Smooth muscle cell (in vitro differentiated cells): ENCODE measurements around the gene CDK5RAP3. TPM values are rescaled to one million over a fixed set of nuclear protein-coding genes. Genes with fewer than 3 reads are reported as not detected.

Experiments used
- DNase-seq: peaks from one replicate; lab custom pipeline; 2025; ENCODE audit not compliant: unreplicated experiment; lab: John Stamatoyannopoulos, UW
- H2AFZ ChIP-seq: fragments of 200-600 bp; sonication (generic); 2 replicates; pipeline ENCODE4 v1.6.0; 2016; ENCODE audit warnings: antibody characterized with exemption, low read depth, mild to moderate bottlenecking
- H3F3A ChIP-seq: fragments of 200-600 bp; sonication (generic); 2 replicates; pipeline ENCODE4 v1.6.0; 2017; ENCODE audit warnings: antibody characterized with exemption, low read depth
- H3K27ac ChIP-seq: fragments of 200-600 bp; sonication (generic); 2 replicates; pipeline ENCODE4 v1.5.1; 2016; ENCODE audit warnings: low read depth, mild to moderate bottlenecking
- H3K27me3 ChIP-seq: fragments of 200-600 bp; sonication (generic); 2 replicates; pipeline ENCODE4 v1.6.1; 2016; ENCODE audit warnings: low read depth, mild to moderate bottlenecking
- H3K36me3 ChIP-seq: fragments of 200-600 bp; sonication (generic); 2 replicates; pipeline ENCODE4 v1.5.1; 2016; ENCODE audit warnings: low read depth
- H3K4me1 ChIP-seq: fragments of 200-600 bp; sonication (generic); 2 replicates; pipeline ENCODE4 v1.5.1; 2016; ENCODE audit warnings: low read depth
- H3K4me2 ChIP-seq: fragments of 200-600 bp; sonication (generic); 2 replicates; pipeline ENCODE4 v1.6.0; 2016; ENCODE audit warnings: mild to moderate bottlenecking
- H3K4me3 ChIP-seq: fragments of 200-600 bp; sonication (generic); 2 replicates; pipeline ENCODE4 v1.5.1; 2016; ENCODE audit warnings: mild to moderate bottlenecking
- H3K79me2 ChIP-seq: fragments of 200-600 bp; sonication (generic); 2 replicates; pipeline ENCODE4 v1.6.0; 2016; ENCODE audit warnings: low read depth, mild to moderate bottlenecking
- H3K9ac ChIP-seq: fragments of 200-600 bp; sonication (generic); 2 replicates; pipeline ENCODE4 v1.6.0; 2016; ENCODE audit warnings: low read depth
- H3K9me3 ChIP-seq: fragments of 200-600 bp; sonication (generic); replicated peaks from 2 replicates; pipeline ENCODE4 v1.5.1; 2016; ENCODE audit warnings: low read depth
- H4K20me1 ChIP-seq: fragments of 200-600 bp; sonication (generic); 2 replicates; pipeline ENCODE4 v1.6.0; 2016; ENCODE audit warnings: low read depth
- WGBS: methylation state at CpG from one replicate; pipeline ENCODE4 v1.1.7; 2016; ENCODE audit warnings: low lambda C conversion rate; 5-methylcytosine and 5-hydroxymethylcytosine counted together
- polyA plus RNA-seq: library from polyadenylated mRNA; unstranded; fragments of >200 nt; fragmentation: Nextera tagmentation; extraction: Ambion mirVana; gene quantifications from 2 replicates; pipeline ENCODE4 v1.2.1, GENCODE V29; 2016
- total RNA-seq: library from RNA; depleted of rRNA; stranded (reverse); fragments of >200 nt; gene quantifications from 2 replicates; pipeline ENCODE4 v1.2.3, GENCODE V29; 2014
- TF ChIP-seq, protein P1 (sequence below): fragments of 200-600 bp; sonication (generic); IDR thresholded peaks from 2 replicates; pipeline ENCODE4 v1.5.1; 2017; ENCODE audit warnings: borderline replicate concordance, mild to moderate bottlenecking, antibody characterized with exemption; ENCODE audit not compliant: insufficient read depth, poor library complexity, severe bottlenecking

CDK5RAP3 gene
- total and polyA plus RNA-seq, 2 experiments from 2014 or later = 79.6 to 119 TPM

- DNase-seq = no peak
- peak overlapping the region; percentile 32 for H3K4me3 ChIP-seq
- H3K36me3 ChIP-seq = no peaks in the 10 kb centered on the region
- H2AFZ ChIP-seq = peak overlapping the region; percentile 56
- TF ChIP-seq, protein P1, sequence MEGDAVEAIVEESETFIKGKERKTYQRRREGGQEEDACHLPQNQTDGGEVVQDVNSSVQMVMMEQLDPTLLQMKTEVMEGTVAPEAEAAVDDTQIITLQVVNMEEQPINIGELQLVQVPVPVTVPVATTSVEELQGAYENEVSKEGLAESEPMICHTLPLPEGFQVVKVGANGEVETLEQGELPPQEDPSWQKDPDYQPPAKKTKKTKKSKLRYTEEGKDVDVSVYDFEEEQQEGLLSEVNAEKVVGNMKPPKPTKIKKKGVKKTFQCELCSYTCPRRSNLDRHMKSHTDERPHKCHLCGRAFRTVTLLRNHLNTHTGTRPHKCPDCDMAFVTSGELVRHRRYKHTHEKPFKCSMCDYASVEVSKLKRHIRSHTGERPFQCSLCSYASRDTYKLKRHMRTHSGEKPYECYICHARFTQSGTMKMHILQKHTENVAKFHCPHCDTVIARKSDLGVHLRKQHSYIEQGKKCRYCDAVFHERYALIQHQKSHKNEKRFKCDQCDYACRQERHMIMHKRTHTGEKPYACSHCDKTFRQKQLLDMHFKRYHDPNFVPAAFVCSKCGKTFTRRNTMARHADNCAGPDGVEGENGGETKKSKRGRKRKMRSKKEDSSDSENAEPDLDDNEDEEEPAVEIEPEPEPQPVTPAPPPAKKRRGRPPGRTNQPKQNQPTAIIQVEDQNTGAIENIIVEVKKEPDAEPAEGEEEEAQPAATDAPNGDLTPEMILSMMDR = no peak
- 61% methylated on average over 15 of the region's 15 CpGs for WGBS
- no peaks in the 10 kb centered on the region for H4K20me1 ChIP-seq
- H3K4me1 ChIP-seq = peaks cover 9% of the 10 kb centered on the region
- H3K9me3 ChIP-seq = no peaks in the 10 kb centered on the region
- H3K4me2 ChIP-seq = peak overlapping the region; percentile 79
- no peak overlapping the region for H3K27ac ChIP-seq
- no peaks in the 10 kb centered on the region for H3K27me3 ChIP-seq
- H3K9ac ChIP-seq = no peak overlapping the region
- peaks cover 3% of the 10 kb centered on the region for H3F3A ChIP-seq
- peaks cover 12% of the 10 kb centered on the region for H3K79me2 ChIP-seq
Measured at GRCh38 chr17:47969930-47970724, 786 bp upstream of the CDK5RAP3 start.

DNA sequence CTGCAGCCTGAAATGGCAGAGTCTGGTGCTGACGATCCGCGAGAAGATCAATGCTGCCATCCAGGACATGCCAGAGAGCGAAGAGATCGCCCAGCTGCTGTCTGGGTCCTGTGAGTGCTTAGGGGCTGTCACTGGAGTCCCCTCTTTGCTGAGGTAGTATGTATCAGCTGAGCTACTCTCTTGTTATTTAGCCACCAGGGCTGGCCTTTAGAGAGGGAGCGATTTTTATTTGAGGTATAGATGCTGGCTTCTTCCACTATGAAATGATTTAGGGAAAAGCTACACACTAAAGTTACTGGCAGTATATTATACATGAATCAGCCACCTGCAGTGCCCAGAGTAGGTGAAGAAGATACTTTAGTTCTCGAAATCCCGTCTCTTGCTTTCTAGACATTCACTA lies 2.6 kb downstream of the CDK5RAP3 start:
- no peaks in the 10 kb centered on the region for H3K36me3 ChIP-seq
- H4K20me1 ChIP-seq = no peaks in the 10 kb centered on the region
- no peak overlapping the region for H3K4me2 ChIP-seq
- H3K4me1 ChIP-seq = peaks cover 9% of the 10 kb centered on the region
- H3K9me3 ChIP-seq = no peaks in the 10 kb centered on the region
- no peak overlapping the region for H3K9ac ChIP-seq
- H3F3A ChIP-seq = no peaks in the 10 kb centered on the region
- H3K27me3 ChIP-seq = no peaks in the 10 kb centered on the region
- peaks cover 12% of the 10 kb centered on the region for H3K79me2 ChIP-seq
- H2AFZ ChIP-seq = no peak overlapping the region
- no peak for DNase-seq
- TF ChIP-seq, protein P1 = no peak
- no peak overlapping the region for H3K4me3 ChIP-seq
- 98% methylated on average over 8 of the region's 8 CpGs for WGBS
- H3K27ac ChIP-seq = no peak overlapping the region

DNA sequence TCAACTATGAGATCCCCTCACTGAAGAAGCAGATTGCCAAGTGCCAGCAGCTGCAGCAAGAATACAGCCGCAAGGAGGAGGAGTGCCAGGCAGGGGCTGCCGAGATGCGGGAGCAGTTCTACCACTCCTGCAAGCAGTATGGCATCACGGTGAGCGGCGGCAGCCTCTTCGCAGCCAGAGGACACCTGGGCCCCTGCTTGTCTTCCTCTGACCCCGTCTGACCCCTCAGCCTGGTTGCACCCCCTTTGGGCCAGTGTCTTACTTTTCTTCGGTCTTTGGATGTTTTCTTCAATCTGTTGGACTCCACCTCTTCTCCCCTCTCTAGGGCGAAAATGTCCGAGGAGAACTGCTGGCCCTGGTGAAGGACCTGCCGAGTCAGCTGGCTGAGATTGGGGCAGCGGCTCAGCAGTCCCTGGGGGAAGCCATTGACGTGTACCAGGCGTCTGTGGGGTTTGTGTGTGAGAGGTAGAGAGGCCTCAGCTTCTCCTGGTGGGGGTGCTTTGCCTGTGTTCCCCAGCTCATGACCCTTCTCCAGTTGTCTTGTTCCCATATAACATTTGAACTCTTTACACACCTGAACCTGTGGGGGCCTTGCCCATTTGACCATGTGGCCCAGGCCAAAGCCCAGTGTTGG lies 4.4 kb downstream of the CDK5RAP3 start:
- Histone ChIP-seq H3K9ac (no peak overlapping the region), H3F3A (no peaks in the 10 kb centered on the region), H3K4me1 (peaks cover 9% of the 10 kb centered on the region), H3K4me3 (no peak overlapping the region), H3K79me2 (peaks cover 12% of the 10 kb centered on the region), H3K9me3 (no peaks in the 10 kb centered on the region), H4K20me1 (no peaks in the 10 kb centered on the region), H3K27ac (no peak overlapping the region), H2AFZ (no peak overlapping the region), H3K4me2 (no peak overlapping the region), H3K27me3 (no peaks in the 10 kb centered on the region), H3K36me3 (no peaks in the 10 kb centered on the region)
- WGBS = 87% methylated on average over 15 of the region's 15 CpGs
- TF ChIP-seq, protein P1 = no peak
- DNase-seq = no peak
